ENCODE measurements around the gene TAOK2.

The TAOK2 gene

DNA sequence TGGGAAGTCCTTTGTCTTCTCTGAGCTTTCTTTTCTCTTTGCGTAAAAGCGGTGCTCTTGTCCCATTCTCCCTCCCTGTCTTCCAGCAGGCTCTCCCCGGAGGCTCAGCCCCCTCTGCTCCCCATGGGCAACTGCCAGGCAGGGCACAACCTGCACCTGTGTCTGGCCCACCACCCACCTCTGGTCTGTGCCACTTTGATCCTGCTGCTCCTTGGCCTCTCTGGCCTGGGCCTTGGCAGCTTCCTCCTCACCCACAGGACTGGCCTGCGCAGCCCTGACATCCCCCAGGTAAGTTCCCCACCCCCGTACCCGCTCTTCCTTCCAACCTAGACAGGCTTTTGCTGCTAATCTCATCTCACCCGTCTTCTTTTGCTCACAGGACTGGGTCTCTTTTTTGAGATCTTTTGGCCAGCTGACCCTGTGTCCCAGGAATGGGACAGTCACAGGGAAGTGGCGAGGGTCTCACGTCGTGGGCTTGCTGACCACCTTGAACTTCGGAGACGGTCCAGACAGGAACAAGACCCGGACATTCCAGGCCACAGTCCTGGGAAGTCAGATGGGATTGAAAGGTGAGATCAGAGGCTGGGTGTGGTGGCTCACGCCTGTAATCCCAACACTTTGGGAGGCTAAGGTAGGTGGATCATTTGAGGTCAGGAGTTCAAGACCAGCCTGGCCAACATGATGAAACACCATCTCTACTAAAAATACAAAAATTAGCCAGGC, 10.5 kb upstream of the TAOK2 start:
- no peak for DNase-seq

DNA sequence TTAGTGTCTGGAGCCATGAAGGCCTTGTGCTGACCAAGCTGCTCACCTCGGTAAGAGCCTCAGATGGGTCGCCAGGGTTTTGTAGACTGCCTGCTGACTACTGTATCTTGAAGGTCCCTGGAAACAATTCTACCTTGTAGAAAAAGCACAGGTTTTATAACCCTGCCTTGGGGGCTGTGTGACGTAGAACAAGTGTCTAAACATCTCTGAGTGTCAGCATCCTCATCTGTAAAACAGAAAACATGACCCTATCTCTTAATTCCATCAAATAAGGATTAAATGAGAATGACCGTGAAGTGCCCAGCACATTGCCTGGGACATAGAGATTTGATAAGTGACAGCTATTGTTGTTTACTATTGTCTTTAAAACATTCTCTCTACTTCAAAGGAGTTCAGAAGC, 5.5 kb upstream of the TAOK2 start:
- DNase-seq: no peak

DNA sequence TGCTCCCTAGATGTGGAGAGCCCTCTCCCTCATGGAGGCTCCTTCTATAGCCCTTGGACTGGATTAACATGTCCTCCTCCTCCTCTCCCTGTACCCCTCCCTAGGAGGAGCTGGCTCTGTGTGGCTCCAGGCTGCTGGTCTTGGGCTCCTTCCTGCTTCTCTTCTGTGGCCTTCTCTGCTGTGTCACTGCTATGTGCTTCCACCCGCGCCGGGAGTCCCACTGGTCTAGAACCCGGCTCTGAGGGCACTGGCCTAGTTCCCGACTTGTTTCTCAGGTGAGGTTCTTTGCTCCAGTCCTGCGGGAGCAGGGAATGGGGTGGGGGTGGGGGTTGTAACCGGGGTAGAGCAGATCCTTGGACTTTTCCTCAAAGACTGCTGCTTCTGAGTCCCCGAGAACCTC, 2.4 kb upstream of the TAOK2 start:
- DNase-seq: no peak

- DNase-seq: no peak
These were observed 1.2 kb upstream of the TAOK2 start for GRCh38 chr16:29972500-29972899.

- no peak for DNase-seq
These were observed 680 bp upstream of the TAOK2 start for GRCh38 chr16:29972992-29973383.

GRCh38 chr16:29974291-29975133, 844 bp downstream of the TAOK2 start:
- peak; percentile 34 for DNase-seq

DNA sequence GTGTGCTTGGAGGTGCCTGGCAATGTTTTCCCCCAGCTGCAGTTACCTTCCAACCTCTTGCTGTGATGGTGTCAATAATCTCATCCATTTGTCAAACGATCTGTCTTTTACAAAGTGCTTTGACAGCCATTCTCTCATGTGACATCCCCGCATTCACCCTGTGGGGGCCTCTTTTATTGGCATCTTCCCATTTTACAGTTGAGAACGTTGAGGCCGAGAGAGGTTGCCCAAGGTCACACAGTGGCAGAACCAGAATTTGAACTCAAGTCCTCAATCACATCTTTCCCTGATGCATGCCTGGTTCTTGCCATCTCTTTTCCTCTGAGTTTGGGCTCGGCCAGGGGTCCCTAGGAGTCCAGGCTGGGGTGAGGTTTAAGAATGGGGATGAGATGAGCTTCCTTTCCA, 1.5 kb downstream of the TAOK2 start:
- no peak for DNase-seq

GRCh38 chr16:29975811-29976511, 2.3 kb downstream of the TAOK2 start:
- DNase-seq: no peak

DNA sequence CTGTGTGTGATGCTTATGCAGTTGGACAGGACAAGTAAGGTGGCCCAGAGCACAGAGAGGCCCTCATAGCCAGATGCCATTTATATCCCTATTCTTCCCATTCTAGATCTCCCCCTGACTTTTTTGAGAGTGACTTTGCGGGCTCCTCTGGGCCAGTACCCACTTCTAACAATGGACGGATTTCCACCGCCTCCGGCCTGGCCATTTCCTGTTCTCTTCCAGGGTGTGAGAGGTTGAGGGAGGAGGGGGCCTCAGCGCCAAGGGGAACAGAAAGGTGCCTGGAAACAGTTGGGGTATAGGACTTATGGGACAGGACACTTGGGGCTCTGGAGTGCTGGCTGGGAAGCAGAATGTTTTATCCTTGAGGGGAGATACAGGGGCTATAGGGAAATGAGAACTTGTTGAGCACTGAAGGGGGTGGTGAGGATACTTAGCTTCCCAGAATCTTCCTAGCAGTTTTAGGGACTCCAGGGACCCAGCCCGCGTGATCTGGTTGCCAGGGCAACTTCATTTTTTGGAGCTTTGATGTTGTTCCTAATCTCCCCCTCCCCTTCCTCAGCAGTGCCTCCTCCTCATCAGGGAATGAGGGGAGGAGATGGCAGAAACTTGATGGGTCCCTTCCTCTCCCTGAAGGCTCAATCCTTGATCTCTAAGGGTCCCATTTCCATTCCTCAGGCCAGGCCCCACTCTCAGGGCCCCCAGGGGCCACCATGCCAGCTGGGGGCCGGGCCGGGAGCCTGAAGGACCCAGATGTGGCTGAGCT, 3.6 kb downstream of the TAOK2 start:
- no peak for DNase-seq

DNA sequence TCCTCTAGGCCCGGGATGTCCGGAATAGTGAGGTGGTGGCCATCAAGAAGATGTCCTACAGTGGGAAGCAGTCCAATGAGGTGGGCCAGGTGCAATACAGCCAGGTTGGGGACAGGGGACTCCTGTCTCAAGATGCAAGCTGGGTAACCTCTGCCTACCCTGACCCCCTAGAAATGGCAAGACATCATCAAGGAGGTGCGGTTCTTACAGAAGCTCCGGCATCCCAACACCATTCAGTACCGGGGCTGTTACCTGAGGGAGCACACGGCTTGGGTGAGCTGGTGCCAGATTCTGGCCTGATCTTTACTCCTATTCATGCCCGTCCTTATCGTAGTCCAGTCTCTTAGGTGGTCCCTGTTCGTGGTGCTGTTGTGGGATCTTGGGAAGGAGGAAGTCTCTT, 4.4 kb downstream of the TAOK2 start:
- no peak for DNase-seq

- no peak for DNase-seq
These were observed 5.0 kb downstream of the TAOK2 start for GRCh38 chr16:29978564-29979270.

DNA sequence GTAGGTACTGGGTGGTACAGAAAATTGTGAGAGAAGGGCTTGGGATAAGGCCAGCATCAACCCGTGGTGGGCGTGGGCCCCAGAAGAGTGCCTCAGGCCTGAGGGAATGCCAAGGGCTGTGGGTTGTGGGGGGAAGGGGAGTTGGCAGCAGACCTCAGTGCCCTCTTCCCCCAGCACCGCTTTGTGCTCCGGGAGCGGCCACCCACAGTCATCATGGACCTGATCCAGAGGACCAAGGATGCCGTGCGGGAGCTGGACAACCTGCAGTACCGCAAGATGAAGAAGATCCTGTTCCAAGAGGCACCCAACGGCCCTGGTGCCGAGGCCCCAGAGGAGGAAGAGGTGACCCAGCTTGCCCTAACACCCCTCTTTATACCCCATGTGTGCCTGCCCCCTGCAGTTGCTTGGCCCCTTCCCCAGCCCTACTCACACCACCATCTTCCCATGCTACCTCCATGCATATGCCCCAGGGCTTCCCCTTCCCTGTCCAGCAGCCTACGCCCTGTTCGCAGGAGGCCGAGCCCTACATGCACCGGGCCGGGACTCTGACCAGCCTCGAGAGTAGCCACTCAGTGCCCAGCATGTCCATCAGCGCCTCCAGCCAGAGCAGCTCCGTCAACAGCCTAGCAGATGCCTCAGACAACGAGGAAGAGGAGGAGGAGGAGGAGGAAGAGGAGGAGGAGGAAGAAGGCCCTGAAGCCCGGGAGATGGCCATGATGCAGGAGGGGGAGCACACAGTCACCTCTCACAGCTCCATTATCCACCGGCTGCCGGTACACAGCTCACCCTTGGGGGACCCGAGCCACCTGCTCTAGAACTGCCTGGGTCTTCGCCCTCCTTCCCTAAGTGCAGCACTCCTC, 9.1 kb downstream of the TAOK2 start:
- DNase-seq: no peak

GRCh38 chr16:29983420-29984136, 9.9 kb downstream of the TAOK2 start:
- no peak for DNase-seq

GRCh38 chr16:29984137-29984763, 10.6 kb downstream of the TAOK2 start:
- no peak for DNase-seq

GRCh38 chr16:29984764-29985147, 11.1 kb downstream of the TAOK2 start:
- DNase-seq: no peak

GRCh38 chr16:29985271-29985811, 11.7 kb downstream of the TAOK2 start:
- no peak for DNase-seq

GRCh38 chr16:29986231-29986630, 12.6 kb downstream of the TAOK2 start:
- DNase-seq: no peak

- no peak for DNase-seq
These were observed 13.3 kb downstream of the TAOK2 start for GRCh38 chr16:29986931-29987330.

- DNase-seq: no peak
These were observed 13.9 kb downstream of the TAOK2 start for GRCh38 chr16:29987371-29988085.

Data from DMS53 (cell line).